A673 (cell line): ENCODE data around the gene TMEM207. TPM values are rescaled to one million over a fixed set of nuclear protein-coding genes. Genes with fewer than 3 reads are reported as not detected.
A peak's percentile ranks its signal among the peaks of the same experiment; 100 is the strongest.

Experiments
- BruUV-seq: library from RNA; stranded (reverse); fragments of 400-500 nt; replicated peaks from 2 replicates; lab custom pipeline; 2021; lab: Mats Ljungman, UMichigan
- CTCF ChIA-PET: fragments of 300-600 bp; sonication (Branson Sonifier 250); formaldehyde crosslinking; loops from one replicate; lab custom pipeline; 2022; ENCODE audit warnings: antibody characterized with exemption; lab: Charles Lee
- POLR2A ChIA-PET: fragments of 300-600 bp; sonication (Branson Sonifier 250); formaldehyde crosslinking; loops from one replicate; lab custom pipeline; 2022; ENCODE audit warnings: antibody characterized with exemption; ENCODE audit not compliant: low non-redundant PET; lab: Charles Lee
- DNase-seq: peaks from one replicate; pipeline ENCODE4 v3.0.0-alpha.2; 2015; ENCODE audit warnings: low spot score
- H3K27ac ChIP-seq: fragments of 200-600 bp; sonication (generic); 2 replicates; pipeline ENCODE4 v1.5.1; 2016; ENCODE audit warnings: mixed run types, low read depth, mild to moderate bottlenecking, mixed read lengths, antibody characterized with exemption, low read length; ENCODE audit not compliant: poor library complexity, severe bottlenecking
- H3K27me3 ChIP-seq: fragments of 200-600 bp; sonication (generic); replicated peaks from 2 replicates; pipeline ENCODE4 v1.6.1; 2017; ENCODE audit warnings: mixed run types, low read depth, mild to moderate bottlenecking, mixed read lengths, antibody characterized with exemption, low read length; ENCODE audit not compliant: insufficient read depth, poor library complexity
- H3K36me3 ChIP-seq: fragments of 200-600 bp; sonication (generic); 2 replicates; pipeline ENCODE4 v1.6.1; 2016; ENCODE audit warnings: mixed run types, mild to moderate bottlenecking, mixed read lengths, antibody characterized with exemption, low read length; ENCODE audit not compliant: insufficient read depth, poor library complexity, severe bottlenecking
- H3K4me1 ChIP-seq: fragments of 200-600 bp; sonication (generic); 2 replicates; pipeline ENCODE4 v1.6.1; 2017; ENCODE audit warnings: mixed run types, mild to moderate bottlenecking, mixed read lengths, antibody characterized with exemption, low read length; ENCODE audit not compliant: insufficient read depth, poor library complexity, severe bottlenecking
- H3K4me3 ChIP-seq: fragments of 200-600 bp; sonication (generic); 2 replicates; pipeline ENCODE4 v1.5.1; 2016; ENCODE audit warnings: low read depth, mixed run types, mild to moderate bottlenecking, mixed read lengths, low read length; ENCODE audit not compliant: poor library complexity, severe bottlenecking
- H3K9me3 ChIP-seq: fragments of 200-600 bp; sonication (generic); 2 replicates; pipeline ENCODE4 v1.6.1; 2016; ENCODE audit warnings: mixed run types, low read depth, mild to moderate bottlenecking, mixed read lengths, antibody characterized with exemption, low read length; ENCODE audit not compliant: poor library complexity, severe bottlenecking
- EZH2 ChIP-seq: fragments of 200-600 bp; sonication (generic); IDR thresholded peaks from 2 replicates; pipeline ENCODE4 v1.6.1; 2017; ENCODE audit warnings: borderline replicate concordance, low read depth, mild to moderate bottlenecking, mixed read lengths, antibody characterized with exemption, low read length; ENCODE audit not compliant: poor library complexity, severe bottlenecking
- intact Hi-C: fragments of 100-400 bp; cut with micrococcal nuclease; formaldehyde crosslinking; loops from one replicate; pipeline ENCODE4 v1.10.0; 2022; ENCODE audit not compliant: unreplicated experiment
- total RNA-seq: library from RNA; stranded (reverse); gene quantifications from 2 replicates; pipeline ENCODE4 v1.2.3, GENCODE V29; 2021
- TF ChIP-seq, protein P1 (sequence below): fragments of 300-800, 200-600 bp; sonication (generic); conservative IDR thresholded peaks from 2 replicates; pipeline ENCODE4 v1.5.1; 2017; ENCODE audit warnings: low read depth, mild to moderate bottlenecking, antibody characterized with exemption, low read length, moderate library complexity, mixed read lengths

Gene TMEM207
- total RNA-seq, 1 experiment from 2014 or later: not detected

DNA sequence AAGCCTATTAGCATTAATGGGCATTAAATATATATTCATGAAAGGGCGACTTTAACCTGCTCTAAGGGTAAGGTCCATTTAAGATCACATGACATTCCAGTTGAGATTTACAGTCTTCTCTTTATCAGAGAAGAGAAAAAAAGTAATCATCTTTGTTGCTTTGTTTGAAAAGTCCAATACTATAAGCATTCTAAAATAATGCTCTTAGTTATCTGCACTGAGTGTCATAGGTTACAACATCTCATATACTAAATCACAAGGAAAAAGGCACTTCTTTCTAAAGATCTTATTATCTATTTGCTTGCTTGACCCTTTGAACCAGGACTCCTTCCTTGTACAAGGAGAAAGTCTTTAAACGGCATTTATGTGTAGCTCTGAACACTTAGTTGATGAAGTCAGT is 1.4 kb downstream of the TMEM207 start:
- ChIA-PET CTCF (no interaction called here), POLR2A (no interaction called here)
- BruUV-seq: no TSS peak
- Histone ChIP-seq H3K27me3 (no peaks in the 10 kb centered on the region), H3K4me3 (no peak overlapping the region), H3K27ac (no peak overlapping the region), H3K9me3 (no peaks in the 10 kb centered on the region), H3K4me1 (peaks cover 27% of the 10 kb centered on the region), H3K36me3 (no peaks in the 10 kb centered on the region)
- DNase-seq: no peak
- intact Hi-C loops: loop anchor here (10.0 kb wide), 1 partner anchor 247 kb away; no protein-coding TSS in a partner anchor
- TF ChIP-seq, protein P1, sequence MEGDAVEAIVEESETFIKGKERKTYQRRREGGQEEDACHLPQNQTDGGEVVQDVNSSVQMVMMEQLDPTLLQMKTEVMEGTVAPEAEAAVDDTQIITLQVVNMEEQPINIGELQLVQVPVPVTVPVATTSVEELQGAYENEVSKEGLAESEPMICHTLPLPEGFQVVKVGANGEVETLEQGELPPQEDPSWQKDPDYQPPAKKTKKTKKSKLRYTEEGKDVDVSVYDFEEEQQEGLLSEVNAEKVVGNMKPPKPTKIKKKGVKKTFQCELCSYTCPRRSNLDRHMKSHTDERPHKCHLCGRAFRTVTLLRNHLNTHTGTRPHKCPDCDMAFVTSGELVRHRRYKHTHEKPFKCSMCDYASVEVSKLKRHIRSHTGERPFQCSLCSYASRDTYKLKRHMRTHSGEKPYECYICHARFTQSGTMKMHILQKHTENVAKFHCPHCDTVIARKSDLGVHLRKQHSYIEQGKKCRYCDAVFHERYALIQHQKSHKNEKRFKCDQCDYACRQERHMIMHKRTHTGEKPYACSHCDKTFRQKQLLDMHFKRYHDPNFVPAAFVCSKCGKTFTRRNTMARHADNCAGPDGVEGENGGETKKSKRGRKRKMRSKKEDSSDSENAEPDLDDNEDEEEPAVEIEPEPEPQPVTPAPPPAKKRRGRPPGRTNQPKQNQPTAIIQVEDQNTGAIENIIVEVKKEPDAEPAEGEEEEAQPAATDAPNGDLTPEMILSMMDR: no peak
- no peak for TF ChIP-seq EZH2

DNA sequence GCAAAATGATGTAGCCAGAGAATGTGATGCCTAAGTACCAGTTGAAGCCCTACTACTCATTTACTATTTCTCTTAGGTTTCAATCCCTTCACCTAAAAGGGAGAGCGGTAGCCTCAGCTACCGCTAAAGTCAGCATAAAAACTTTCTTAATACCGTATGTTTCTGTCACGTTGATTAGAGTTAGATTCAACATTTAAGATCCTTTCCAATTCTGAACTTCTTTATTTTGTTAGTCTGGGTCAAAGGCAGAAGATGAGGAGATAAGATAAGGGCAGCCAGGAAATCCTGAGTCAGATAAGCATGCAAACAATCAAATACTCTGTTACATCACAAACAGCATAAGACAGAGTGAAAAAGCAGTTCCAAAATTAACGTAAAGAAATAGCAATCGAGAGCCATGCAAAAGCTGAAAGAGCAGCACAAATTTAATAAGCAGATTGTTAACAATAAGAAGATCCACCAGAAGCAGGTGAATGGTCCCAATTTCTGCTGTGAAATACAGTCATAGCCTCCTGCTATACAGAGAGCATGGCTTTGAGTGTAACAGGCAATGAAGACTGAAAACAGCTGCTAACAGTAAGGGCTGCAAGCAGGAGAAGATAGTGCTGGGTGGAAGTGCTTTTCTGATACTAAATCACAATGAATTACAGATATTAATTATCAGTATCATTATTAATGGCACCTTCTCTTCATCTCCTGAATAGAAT is 3.0 kb downstream of the TMEM207 start:
- DNase-seq: peak; percentile 19
- Histone ChIP-seq H3K4me1 (peaks cover 31% of the 10 kb centered on the region), H3K27me3 (no peaks in the 10 kb centered on the region), H3K27ac (no peak overlapping the region), H3K36me3 (no peaks in the 10 kb centered on the region), H3K4me3 (no peak overlapping the region), H3K9me3 (no peaks in the 10 kb centered on the region)
- no peak for TF ChIP-seq EZH2
- TF ChIP-seq, protein P1: no peak
- no TSS peak for BruUV-seq
- ChIA-PET CTCF (no interaction called here), POLR2A (no interaction called here)
- intact Hi-C loops: loop anchor here (10.0 kb wide), 1 partner anchor 248 kb away; no protein-coding TSS in a partner anchor

DNA sequence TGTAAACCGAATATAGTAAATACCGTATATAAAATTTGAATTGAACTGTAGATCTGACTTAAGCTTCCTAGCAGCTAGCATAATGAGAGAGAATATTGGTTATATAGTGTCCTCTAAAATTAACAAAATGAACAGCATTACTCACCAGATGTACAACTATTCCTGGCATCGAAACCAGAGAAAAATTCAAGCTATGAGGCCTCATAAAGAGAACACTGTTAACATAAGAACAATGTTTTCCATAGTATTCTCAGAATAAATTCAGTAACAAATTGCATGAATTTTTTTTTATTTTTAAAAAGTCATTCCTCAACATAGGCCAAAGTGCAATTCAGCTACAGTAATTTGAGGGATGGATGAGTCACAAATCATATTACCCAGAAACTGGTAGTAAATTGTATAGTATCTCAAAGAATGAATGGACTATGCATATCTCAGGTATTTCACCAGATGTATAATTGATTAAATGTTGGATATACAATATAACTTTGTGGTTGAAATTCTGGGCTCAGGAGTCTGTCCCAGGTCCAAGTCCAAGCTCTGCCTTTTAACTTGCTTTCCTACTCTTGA is 5.0 kb downstream of the TMEM207 start:
- ChIA-PET POLR2A (no interaction called here), CTCF (interaction anchor here (0.6 kb wide), 1 partner anchor 484 kb away, joined by 5 read pairs; no protein-coding TSS in a partner anchor)
- no peak for DNase-seq
- Histone ChIP-seq H3K4me1 (peaks cover 31% of the 10 kb centered on the region), H3K27ac (no peak overlapping the region), H3K27me3 (no peaks in the 10 kb centered on the region), H3K9me3 (no peaks in the 10 kb centered on the region), H3K4me3 (no peak overlapping the region), H3K36me3 (no peaks in the 10 kb centered on the region)
- intact Hi-C loops: loop anchor here (10.0 kb wide), 1 partner anchor 250 kb away; no protein-coding TSS in a partner anchor
- no TSS peak for BruUV-seq
- TF ChIP-seq, protein P1: no peak
- no peak for TF ChIP-seq EZH2
